Panc1 (cell line): ENCODE measurements around the gene LILRB4. TPM values are rescaled to one million over a fixed set of nuclear protein-coding genes. Genes with fewer than 3 reads are reported as not detected.
"Not testable (repeated sequence)": the region's sequence is repeated elsewhere in the genome, so short reads cannot be mapped to it uniquely, and the experiment has no call there.

Source experiments
- ATAC-seq: fragments of 200-7000 bp; cut with Tn5 transposase; 2 replicates; pipeline ENCODE4 v1.9.1; 2020; ENCODE audit warnings: mild to moderate bottlenecking, moderate library complexity
- BruUV-seq: library from RNA; stranded (reverse); fragments of 400-500 nt; replicated peaks from 2 replicates; lab custom pipeline; 2021; lab: Mats Ljungman, UMichigan
- CTCF ChIA-PET: fragments of 300-600 bp; sonication (Branson Sonifier 250); formaldehyde crosslinking; loops from one replicate; lab custom pipeline; 2022; ENCODE audit warnings: antibody characterized with exemption; lab: Charles Lee
- POLR2A ChIA-PET: fragments of 300-600 bp; sonication (Branson Sonifier 250); formaldehyde crosslinking; loops from one replicate; lab custom pipeline; 2022; ENCODE audit warnings: antibody characterized with exemption; lab: Charles Lee
- DNase-seq: peaks from one replicate; pipeline ENCODE4 v3.0.0-alpha.2; 2010; ENCODE audit warnings: low read depth, low spot score
- H3K27ac ChIP-seq: 2 replicates; pipeline ENCODE4 v1.5.1; 2011; ENCODE audit warnings: mild to moderate bottlenecking, low read length, inconsistent platforms
- H3K27me3 ChIP-seq: fragments of 200-500 bp; sonication (Bioruptor generic); 2 replicates; pipeline ENCODE4 v1.6.0; 2014; ENCODE audit warnings: low read length, inconsistent platforms; ENCODE audit not compliant: control insufficient read depth, insufficient read depth
- H3K36me3 ChIP-seq: fragments of 200-500 bp; sonication (Bioruptor generic); 2 replicates; pipeline ENCODE4 v1.5.1; 2014; ENCODE audit warnings: inconsistent platforms, mild to moderate bottlenecking, low read length, moderate library complexity; ENCODE audit not compliant: control insufficient read depth, insufficient read depth
- H3K4me1 ChIP-seq: 2 replicates; pipeline ENCODE4 v1.5.1; 2011; ENCODE audit warnings: inconsistent platforms, mild to moderate bottlenecking, low read length, moderate library complexity; ENCODE audit not compliant: control insufficient read depth, insufficient read depth
- H3K4me3 ChIP-seq, 2 experiments: 2 replicates each; pipeline ENCODE4 v1.5.1; 2011 to 2012; ENCODE audit warnings: low read depth in 2 of 2, low read length in 2 of 2, mild to moderate bottlenecking in 2 of 2, inconsistent platforms in 1 of 2, moderate library complexity in 1 of 2
- H3K9me3 ChIP-seq: fragments of 200-500 bp; sonication (Bioruptor generic); 2 replicates; pipeline ENCODE4 v1.5.1; 2014; ENCODE audit warnings: low read depth, mild to moderate bottlenecking, inconsistent platforms, low read length, moderate library complexity; ENCODE audit not compliant: control insufficient read depth, insufficient read depth
- CTCF ChIP-seq: fragments of 450-650 bp; IDR thresholded peaks from 2 replicates; pipeline ENCODE4 v1.5.1; 2017; ENCODE audit warnings: mild to moderate bottlenecking
- POLR2AphosphoS5 ChIP-seq: IDR thresholded peaks from 2 replicates; pipeline ENCODE4 v1.6.1; 2012; ENCODE audit warnings: mild to moderate bottlenecking, low read depth, low read length, moderate library complexity
- REST ChIP-seq, 2 experiments: IDR thresholded peaks; 2 replicates each; pipeline ENCODE4 v1.6.1; 2011 to 2012; ENCODE audit warnings: low read depth in 2 of 2, control low read depth in 1 of 2, low read length in 1 of 2, mild to moderate bottlenecking in 1 of 2, moderate library complexity in 1 of 2; ENCODE audit not compliant: insufficient read depth in 1 of 2
- SIN3A ChIP-seq: IDR thresholded peaks from 2 replicates; pipeline ENCODE4 v1.6.1; 2012; ENCODE audit warnings: low read depth, mild to moderate bottlenecking, low read length, moderate library complexity, borderline replicate concordance; ENCODE audit not compliant: insufficient read depth
- TCF7L2 ChIP-seq: IDR thresholded peaks from 2 replicates; pipeline ENCODE4 v1.6.1; 2011; ENCODE audit warnings: mild to moderate bottlenecking, low read depth, low read length, inconsistent platforms
- in situ Hi-C: cut with HindIII; loops from 2 replicates; pipeline ENCODE4 v1.10.0; 2016; ENCODE audit warnings: low sequenced_read_pairs, low pct_unique_long_range_greater_than_20kb
- intact Hi-C: fragments of 100-400 bp; cut with micrococcal nuclease; formaldehyde crosslinking; loops from one replicate; pipeline ENCODE4 v1.10.0; 2022; ENCODE audit not compliant: unreplicated experiment
- total RNA-seq: library from RNA; stranded (reverse); gene quantifications from one replicate; pipeline ENCODE4 v1.2.1, GENCODE V29; 2021; ENCODE audit not compliant: unreplicated experiment

LILRB4 gene
- total RNA-seq, 1 experiment from 2014 or later, result not detected

- peak; percentile 96 for TF ChIP-seq CTCF
- H3K9me3 ChIP-seq, H3K4me1 ChIP-seq, H3K27ac ChIP-seq, CTCF ChIA-PET, H3K4me3 ChIP-seq, H3K36me3 ChIP-seq, ATAC-seq, POLR2A ChIA-PET, BruUV-seq: not testable (repeated sequence)
- peaks cover 13% of the 10 kb centered on the region for H3K27me3 ChIP-seq
- in situ Hi-C loops, result loop anchor here (10.0 kb wide), 1 partner anchor 102 kb away; the partner anchor contains the start of gene LILRA2
- intact Hi-C loops, result loop anchor here (5.0 kb wide), 1 partner anchor 194 kb away; no protein-coding TSS in a partner anchor
- DNase-seq, result peak; percentile 59
These were observed 13.5 kb downstream of the LILRB4 start for GRCh38 chr19:54676210-54676834.

- H3K4me1 ChIP-seq, result no peaks in the 10 kb centered on the region
- CTCF ChIA-PET, result interaction anchor here (0.7 kb wide), 1 partner anchor 200 kb away, joined by 9 read pairs; no protein-coding TSS in a partner anchor
- POLR2A ChIA-PET, result no interaction called here
- H3K9me3 ChIP-seq, result no peaks in the 10 kb centered on the region
- intact Hi-C loops, result loop anchor here (5.0 kb wide), 1 partner anchor 195 kb away; no protein-coding TSS in a partner anchor
- H3K27ac ChIP-seq, result no peak overlapping the region
- no peak overlapping the region for H3K4me3 ChIP-seq
- BruUV-seq, result no TSS peak
- in situ Hi-C loops, result loop anchor here (10.0 kb wide), 1 partner anchor 102 kb away; the partner anchor contains the start of gene LILRA2
- peaks cover 9% of the 10 kb centered on the region for H3K27me3 ChIP-seq
- ATAC-seq (no peak), DNase-seq (no peak)
- no peaks in the 10 kb centered on the region for H3K36me3 ChIP-seq
- TF ChIP-seq POLR2AphosphoS5 (no peak), CTCF (no peak), REST (IDR thresholded peaks at IDR 0.05; ENCODE audit: insufficient read depth in 1 of 2, low read depth in 2 of 2, low read length in 1 of 2) (no peak), SIN3A (no peak), TCF7L2 (no peak)
These were observed 14.4 kb downstream of the LILRB4 start for GRCh38 chr19:54677217-54677616.

GRCh38 chr19:54681596-54681995 lies 18.8 kb downstream of the LILRB4 start:
- peaks cover 18% of the 10 kb centered on the region for H3K27me3 ChIP-seq
- H3K9me3 ChIP-seq, H3K36me3 ChIP-seq, H3K27ac ChIP-seq, CTCF ChIA-PET, BruUV-seq, DNase-seq, H3K4me3 ChIP-seq, intact Hi-C loops, ATAC-seq, H3K4me1 ChIP-seq, POLR2A ChIA-PET, in situ Hi-C loops: not testable (repeated sequence)
